GM19397 (cell line): ENCODE measurements around the gene KRTCAP2.
A peak's percentile ranks its signal among the peaks of the same experiment; 100 is the strongest.
"Not testable (repeated sequence)": the region's sequence is repeated elsewhere in the genome, so short reads cannot be mapped to it uniquely, and the experiment has no call there.

Source experiments
- ATAC-seq: cut with Tn5 transposase; IDR thresholded peaks from one replicate; pipeline ENCODE4 v1.9.1; 2021; ENCODE audit warnings: mild to moderate bottlenecking, moderate library complexity; ENCODE audit not compliant: unreplicated experiment

Gene KRTCAP2

DNA sequence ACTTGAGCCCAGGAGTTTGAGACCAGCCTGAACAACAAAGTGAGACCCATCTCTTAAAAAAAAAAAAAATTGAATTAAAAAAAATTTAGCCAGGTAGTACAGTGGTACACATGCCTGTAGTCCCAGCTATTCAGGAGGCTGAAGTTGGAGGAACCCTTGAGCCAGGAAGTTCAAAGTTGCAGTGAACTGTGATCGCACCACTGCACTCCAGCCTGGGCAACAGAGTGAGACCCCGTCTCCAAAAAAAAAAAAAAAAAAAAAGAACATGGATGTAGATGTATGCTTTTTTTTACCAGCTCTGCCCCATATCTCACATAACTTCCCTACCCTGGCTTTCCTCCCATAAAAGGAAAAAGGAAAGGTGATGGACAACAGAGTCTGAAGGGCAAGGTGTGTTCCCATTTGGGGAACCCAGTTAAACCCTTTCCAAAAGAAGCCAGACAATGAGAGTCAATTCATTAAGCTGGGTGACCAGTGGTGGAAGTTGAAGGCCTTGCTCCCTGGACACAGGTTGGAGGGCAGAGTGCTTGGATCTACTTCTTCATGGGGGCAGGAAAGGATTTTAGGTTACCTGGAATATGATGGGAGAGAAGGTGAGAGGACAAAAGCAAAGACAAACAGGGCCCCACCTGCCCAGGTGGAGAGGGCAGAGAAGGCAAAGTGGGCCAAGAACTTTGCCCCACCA, 2.9 kb downstream of the KRTCAP2 start:
- ATAC-seq = no peak

DNA sequence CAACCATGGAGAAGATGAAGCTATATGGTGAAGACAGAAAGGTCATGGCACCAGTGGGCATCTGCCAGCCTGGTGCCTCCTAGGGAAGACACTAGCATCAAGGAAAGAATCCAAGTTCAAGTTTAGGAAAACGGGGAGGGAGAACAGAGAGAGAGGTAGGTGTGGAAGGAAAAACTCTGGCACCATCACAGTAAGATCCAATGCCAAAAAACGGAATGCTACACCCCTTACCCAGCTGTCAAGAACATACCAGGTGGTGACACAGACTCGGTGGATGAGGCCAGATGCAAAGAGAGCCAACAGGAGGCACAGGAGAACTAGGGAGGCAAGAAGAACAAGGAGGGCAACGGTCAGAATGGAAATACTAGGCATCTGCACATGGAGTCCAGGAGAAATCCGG, 3.6 kb downstream of the KRTCAP2 start:
- no peak for ATAC-seq

DNA sequence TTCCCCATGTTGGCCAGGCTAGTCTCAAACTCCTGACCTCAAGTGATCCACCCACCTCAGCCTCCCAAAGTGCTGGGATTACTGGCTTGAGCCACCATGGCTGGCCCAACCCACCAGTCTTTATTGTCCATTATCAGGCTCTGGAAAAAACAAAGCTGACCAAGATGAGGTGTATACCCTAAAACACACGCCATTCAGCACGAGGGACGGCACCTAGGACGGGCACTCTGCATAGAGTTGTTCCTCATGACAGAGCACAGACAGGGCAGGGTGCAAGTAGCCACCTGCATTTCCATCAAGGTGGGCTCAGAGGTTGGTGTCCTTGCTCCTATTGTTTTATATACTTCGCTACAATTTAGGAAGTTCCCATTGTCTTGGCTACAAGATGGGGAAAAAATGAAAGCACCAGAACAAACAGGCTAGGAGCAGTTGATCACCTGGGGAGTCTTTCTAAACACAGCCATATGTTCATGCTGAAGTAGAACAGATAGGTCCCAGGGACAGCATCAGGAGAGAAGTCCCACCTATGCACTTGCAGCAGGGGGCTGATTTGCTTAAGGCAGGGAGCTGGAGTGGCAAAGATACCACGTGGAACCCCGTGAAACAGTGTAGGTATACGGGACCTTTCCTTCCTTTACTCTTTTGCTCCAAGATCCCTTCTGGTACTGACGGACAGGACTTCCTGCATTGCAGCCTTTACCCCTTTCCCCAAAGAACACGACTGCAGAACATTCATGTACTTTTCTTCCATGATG, 4.5 kb downstream of the KRTCAP2 start:
- no peak for ATAC-seq

DNA sequence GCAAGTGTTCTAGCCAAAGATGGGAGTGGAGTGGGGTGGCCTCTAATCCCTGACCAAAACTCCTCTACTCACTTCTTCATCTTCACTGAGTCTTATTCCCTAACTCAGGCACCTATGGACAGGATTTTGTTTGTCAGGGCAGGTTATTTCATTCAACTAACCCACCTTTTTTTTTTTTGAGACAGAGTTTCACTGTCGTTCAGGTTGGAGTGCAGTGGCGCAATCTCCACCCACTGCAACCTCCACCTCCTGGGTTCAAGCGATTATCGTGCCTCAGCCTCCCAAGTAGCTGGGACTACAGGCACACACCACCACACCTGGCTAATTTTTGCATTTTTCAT, 5.0 kb downstream of the KRTCAP2 start:
- not testable (repeated sequence) for ATAC-seq

DNA sequence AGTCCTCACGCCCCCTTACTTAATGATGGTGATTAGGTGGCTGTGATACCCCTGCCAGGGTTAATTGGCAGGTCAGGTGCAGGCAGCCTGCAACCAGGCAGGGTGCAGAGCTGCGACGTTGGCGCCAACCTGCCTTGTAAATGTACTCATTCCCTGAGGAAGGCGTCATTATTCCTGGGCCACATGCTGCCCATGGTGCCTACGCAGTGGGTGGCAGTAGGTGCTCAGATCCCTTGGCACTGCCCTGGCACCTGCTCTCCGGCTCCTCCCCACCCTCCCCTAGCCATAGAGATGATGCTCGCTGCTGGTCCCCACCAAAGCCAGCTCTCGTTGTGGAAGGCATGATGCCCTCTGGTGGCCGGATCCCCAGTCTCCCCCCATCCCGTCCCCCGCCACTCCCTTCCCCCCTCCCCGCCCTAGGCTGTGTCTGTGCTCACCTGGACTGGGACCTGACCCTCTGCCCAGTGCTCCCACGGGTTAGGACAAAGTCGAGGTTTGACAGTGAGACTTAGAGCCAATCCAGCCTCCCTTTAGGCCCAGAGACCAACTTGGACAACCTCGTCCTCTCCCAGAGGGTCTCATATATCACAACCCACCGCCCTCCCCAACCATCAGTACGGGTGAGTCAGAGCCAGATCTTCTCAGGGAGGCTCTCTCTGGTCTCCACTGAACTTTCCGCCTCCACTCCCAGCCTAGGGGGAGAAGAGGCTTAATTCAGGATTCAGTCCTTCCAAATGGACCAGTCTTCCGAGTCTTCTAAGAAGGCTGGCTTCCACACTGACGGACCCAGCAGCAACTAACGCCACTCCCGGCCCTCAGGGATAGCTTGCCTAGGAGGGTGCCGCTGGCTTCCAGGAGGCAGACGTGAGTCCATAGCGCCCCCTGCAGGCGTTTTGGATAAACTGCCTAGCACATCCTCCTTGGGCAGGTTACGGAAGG, 5.7 kb downstream of the KRTCAP2 start:
- ATAC-seq = no peak

DNA sequence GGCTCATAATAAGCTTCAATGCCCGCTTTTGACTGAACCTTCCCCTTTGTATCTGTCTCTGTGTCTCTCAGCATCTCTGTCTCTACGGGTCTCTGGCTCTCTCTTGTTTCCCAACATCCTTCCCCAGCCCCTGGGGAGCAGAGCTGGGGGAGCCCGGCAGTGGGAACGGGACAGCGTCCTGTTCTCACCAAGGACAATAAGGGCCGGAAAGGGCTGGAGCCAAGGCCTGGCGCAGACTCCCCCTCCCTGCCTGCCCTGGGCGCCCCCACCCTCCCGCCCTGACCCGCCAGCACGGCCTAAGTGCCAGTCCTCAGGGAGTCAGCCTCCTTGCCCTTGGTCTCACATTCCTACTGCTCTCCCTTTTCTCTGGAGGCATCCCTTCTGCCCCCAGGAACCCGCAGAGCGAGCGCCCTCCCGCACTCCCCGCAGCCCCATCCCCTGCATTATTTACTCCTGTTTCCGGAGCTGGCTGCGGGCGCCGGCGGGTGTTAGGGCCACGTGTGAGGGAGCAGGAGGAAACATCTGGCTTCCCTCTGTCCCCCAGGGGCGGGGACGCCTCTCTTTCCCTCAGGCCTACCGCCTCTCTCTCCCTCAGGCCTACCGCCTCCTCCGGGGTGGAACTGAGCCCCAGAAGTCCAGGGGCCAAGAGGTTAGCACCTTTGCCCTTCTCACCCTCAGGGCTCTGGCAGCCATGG, 6.5 kb downstream of the KRTCAP2 start:
- no peak for ATAC-seq

DNA sequence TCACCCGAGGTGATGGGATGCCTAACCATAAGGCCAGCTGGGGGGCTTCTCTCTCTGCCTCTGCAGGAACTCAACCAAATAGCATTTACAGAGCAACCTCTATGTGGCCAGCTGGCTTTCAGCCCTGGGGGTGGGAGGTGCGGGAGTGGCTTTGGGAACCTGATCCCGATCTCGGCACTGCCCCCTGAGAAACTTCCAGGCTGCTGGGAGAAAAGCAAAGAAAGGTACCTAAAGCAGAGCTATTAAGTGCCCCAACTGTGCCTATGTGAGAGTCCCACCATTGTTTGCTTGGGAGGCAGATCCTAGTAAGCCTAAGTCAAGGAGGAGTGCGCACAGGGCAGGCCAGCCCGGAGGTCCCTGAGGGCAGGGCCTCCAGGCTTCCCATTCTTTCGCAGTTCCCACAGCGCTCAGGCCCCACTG, 7.0 kb downstream of the KRTCAP2 start:
- no peak for ATAC-seq

DNA sequence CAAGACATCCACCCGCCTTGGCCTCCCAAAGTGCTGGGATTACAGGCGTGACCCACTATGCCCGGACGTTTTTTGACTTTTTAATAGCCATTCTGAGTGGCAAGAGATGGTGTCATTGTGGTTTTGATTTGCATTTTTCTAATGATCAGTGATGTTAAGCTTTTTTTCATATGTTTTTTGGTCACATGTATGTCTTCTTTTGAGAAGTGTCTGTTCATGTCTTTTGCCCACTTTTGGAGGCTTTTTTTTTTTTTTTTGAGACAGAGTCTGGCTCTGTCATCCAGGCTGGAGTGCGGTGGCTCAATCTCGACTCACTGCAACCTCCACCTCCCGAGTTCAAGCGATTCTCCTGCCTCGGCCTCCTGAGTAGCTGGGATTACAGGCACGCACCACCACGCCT, 8.5 kb downstream of the KRTCAP2 start:
- ATAC-seq = not testable (repeated sequence)

DNA sequence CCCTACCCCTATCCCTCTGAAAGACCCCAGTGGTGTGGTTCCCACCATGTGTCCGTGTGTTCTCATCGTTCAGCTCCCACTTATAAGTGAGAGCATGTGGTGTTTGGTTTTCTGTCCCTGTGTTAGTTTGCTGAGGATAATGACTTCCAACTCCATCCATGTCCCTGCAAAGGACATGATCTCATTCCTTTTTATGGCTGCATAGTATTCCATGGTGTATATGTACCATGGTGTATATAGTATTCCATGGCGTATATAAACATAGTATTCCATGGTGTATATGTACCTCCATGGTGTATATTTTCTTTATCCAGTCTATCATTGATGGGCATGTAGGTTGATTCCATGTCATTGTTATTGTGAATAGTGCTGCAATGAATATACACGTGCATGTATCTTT, 9.3 kb downstream of the KRTCAP2 start:
- not testable (repeated sequence) for ATAC-seq

DNA sequence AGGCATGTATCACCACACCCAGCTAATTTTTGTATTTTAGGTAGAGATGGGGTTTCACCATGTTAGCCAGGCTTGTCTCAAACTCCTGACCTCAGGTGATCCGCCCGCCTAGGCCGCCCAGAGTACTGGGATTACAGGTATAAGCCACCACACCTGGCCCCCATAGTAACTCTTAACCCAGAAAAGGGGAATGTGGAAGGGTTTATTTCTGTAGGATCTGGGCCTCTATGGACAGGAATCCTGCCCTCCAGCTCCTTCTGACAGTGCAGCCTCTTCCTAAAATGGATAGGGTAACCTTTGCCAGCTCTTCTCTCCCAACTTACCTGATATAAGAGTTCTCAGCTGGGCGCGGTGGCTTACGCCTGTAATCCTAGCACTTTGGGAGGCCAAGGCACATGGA, 10.5 kb downstream of the KRTCAP2 start:
- ATAC-seq = not testable (repeated sequence)

DNA sequence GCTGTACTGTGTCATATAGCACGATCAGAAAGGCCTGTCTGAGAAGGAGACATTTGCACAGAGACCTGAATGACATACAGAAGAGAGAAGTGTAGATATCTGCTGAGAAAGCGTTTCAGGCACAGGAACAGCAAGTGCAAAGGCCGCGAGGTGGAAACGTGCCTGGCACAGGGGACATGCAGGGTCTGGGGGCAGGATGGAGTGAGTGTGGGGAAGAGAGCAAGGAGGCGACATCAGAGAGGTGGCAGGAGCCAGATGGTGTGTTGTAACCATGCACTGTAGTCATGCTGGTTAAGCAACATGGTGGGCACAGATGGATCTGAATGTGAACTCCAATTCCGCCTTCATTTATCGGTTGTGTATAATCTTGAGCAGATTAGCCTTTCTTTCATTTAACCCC, 13.0 kb downstream of the KRTCAP2 start:
- no peak for ATAC-seq

DNA sequence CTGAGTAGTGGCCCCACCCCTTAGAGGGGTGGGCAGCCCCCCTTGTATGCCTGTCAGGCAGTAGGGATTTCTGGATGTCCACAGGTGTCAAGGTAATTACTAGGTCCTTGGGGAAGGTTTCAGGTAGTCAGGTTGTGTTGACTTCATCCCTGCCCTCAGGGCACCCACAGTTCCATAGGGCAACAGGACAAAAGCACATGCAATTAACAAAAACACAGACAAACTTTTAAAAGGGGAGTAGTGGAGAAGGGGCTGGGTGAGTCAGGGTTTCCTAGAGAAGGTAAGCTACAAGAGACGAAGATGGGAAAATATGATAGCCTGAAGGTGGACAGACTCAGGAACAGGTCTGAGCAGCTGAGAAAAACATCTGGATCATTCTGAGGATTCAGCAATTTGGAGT, 14.1 kb downstream of the KRTCAP2 start:
- no peak for ATAC-seq

DNA sequence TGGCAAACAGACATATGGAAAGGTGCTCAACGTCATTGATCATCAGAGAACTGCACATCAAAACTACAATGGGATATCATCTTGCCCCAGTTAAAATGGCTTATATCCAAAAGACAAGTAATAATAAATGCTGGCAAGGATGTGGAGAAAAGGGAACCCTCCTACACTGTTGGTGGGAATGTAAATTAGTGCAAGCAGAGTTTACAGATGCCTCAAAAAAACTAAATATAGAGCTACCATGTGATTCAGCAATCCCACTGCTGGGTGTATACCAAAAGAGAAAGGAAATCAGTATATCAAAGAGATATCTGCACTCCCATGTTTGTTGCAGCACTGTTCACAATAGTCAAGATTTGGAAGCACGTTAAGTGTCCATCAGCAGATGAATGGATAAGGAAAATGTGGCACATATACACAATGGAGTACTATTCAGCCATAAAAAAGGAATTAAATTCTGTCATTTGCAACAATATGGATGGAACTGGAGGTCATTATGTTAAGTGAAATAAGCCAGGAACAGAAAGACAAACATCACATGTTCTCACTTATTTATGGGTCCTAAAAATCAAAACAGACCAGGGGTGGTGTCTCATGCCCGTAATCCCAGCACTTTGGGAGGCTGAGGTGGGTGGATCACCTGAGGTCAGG, 17.0 kb downstream of the KRTCAP2 start:
- not testable (repeated sequence) for ATAC-seq

DNA sequence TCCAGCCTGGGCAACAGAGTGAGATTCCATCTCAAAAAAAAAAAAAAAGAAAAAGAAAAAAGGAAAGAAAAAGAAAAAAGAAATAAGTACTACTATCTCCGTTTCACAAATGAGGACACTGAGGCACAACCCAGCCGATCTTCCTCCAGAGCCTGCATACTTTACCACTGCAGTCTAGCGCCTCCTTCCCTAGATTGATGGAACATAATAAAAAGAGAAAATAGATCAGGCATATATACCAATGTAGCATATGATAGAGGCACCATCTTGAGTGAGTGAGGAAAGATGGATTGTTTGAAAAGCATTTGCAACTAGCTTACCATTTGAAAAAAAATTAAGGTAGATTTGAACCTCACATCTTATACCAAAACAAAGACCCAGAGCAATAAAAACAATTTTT, 27.6 kb downstream of the KRTCAP2 start:
- no peak for ATAC-seq

DNA sequence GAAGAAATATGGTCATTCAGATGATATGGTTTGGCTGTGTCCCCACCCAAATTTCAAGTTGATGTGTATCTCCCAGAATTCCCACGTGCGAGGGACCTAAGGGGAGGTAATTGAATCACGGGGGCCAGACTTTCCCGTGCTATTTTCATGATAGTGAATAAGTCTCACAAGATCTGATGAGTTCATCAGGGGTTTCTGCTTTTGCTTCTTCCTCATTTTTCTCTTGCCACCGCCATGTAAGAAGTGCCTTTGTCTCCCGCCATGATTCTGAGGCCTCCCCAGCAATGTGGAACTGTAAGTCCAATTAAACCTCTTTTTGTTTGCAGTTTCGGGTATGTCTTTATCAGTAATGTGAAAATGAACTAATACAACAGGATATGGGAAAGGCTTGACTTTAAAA, 31.4 kb downstream of the KRTCAP2 start:
- ATAC-seq = no peak

DNA sequence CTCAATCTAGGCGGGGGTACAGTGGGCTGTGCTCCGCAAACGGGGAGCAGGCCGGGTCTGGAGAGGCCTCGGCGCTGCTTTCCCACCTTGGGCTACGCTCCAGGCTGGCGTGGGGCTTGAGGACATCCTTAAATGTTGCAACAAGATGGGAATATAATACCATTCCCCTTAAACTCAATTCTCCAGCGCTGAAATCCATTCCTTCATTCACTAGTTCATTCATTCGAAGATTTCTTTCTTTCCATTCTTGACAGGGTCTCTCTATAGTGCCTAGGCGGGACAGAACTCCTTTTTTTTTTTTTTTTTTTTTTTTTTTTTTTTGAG, 32.5 kb downstream of the KRTCAP2 start:
- no peak for ATAC-seq

DNA sequence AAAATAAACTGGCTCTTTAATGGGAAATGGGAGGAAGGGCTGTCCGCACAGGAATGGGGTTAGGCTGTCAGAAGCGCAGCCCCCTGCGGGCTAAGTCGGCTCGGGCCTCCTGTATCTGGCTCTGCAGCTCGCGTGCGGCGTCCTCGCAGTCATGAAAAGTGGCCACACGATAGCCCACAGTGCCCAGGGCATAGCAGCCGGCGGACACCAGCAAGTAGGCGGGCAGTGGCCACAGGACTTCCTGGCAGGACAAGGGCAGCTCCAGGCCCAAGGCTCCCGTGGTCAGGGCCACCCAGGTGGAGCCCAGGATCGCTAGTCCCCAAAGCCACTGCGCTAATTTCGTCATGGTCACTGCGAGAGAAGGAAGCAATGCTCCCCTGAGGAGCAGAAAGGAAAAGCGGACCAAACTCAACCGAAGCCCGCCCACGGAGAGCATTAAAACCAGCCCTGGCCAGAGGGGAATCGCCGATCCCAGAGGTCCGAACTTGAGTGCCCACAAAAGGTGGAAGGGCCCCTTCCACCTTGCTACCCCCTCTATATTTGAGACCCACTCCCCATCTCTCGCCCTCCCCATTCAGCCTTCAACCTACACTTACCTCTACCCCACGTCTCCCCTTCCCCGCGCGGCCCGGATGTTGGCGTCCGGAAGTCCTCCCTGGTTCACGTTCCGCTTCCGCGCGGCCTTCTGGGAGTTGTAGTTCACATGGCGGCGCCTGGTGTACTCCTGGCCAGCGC, 33.0 kb downstream of the KRTCAP2 start, which contains the start of gene DPM3:
Gene DPM3, minus strand, starts transcription at position 637 of the 735 bp plus-strand sequence. Its CDS starts 291 bp downstream, at position 346.
- peak; percentile 47 for ATAC-seq

DNA sequence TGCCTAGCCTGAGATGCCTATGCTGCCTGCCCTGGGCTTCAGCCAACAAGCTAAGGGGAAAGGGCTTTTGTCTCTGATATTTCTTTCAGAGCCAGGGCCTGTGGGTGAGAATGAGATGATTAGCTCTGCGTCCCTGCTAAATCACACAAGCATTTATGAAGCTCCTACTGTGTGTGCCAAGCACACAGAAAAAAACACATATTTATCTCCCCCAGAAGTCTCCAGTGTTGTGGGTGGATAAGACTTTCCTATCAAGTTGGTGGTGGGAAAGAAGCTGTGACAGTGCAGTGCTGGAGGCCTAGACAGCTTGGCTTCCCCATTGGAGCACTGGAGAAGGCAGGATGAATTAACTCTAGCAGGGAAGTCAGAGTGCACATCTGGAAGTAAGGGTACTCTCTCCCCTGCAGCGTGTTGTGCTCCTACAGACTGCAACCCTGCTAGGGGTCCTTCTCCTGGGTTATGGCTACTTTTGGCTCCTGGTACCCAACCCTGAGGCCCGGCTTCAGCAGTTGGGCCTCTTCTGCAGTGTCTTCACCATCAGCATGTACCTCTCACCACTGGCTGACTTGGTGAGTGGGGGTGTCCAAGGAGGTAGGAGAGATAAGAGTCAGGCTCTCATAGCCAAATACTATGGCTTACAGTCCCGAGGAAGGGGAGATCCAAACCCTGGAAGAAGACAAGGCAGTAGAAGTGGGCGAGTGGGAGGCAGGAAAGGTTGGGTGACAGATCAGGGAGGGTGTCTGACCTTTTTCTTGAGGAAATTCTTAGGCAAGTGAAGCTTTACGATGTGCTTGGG, 35.8 kb downstream of the KRTCAP2 start:
- no peak for ATAC-seq

DNA sequence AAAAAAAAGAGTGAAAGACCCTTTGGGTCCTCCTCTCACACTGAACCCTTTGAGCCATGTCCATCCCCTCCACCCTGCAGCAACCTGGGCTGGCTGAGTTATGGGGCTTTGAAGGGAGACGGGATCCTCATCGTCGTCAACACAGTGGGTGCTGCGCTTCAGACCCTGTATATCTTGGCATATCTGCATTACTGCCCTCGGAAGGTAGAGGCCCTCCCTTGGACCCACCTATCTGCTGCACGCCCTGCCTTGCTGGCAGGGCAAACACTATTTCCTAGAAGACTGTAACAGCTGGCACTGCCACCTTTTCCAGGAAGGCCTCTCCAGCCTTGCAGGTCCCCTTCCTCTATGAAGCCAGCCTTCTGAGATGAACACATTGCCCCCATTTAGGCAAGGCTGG, 36.4 kb downstream of the KRTCAP2 start:
- no peak for ATAC-seq
